Measurements from ENCODE around the gene TMEM269.

Gene TMEM269

DNA sequence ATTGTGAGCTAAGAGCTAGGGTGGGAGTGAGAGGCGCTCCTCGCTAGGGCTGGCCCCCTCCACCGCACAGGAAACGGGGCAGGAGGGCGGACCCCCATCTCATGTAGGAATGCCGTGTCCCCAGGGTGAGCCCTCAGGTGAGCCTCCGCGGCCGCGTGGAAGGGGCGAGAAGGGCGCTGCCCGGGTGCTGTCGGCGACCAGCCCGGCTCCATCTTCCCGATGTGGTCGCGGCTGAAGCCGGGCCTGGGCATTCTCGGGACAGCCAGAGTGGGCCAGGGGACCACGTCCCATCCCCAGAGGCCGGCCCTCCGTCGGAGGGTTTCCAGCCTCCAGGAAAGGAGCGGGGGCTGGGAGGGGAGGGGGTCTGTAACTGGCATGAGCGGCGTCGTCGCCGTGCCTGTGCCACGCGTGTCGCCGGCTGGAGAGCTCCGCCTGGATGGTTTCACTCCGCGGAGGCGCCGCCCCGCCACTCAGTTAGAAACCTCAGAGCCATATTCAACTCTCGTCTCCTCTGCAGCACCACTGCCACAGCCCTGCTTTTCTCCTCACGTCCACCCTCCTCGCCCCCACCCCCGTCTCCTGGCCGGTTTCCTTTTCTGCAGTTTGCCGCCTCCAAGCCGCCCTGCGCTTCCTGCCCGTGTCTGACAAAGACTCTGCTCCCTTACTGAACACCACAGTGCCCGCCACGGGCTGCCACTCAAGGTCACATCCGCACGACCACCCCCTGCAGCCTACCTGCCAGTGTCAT, at the start of gene TMEM269:
Gene TMEM269 (plus strand): TSS at position 46 of the 748 bp plus-strand sequence. CDS start 4,903 bp downstream, outside the sequence.
- no peak for DNase-seq (ENCODE audit: low read depth in 2 of 2)

GRCh38 chr1:42735056-42735455, 49.7 kb upstream of the TMEM269 start:
- DNase-seq (ENCODE audit: low read depth in 2 of 2) = no peak

GRCh38 chr1:42735477-42736105, 49.2 kb upstream of the TMEM269 start:
- no peak for DNase-seq (ENCODE audit: low read depth in 2 of 2)

DNA sequence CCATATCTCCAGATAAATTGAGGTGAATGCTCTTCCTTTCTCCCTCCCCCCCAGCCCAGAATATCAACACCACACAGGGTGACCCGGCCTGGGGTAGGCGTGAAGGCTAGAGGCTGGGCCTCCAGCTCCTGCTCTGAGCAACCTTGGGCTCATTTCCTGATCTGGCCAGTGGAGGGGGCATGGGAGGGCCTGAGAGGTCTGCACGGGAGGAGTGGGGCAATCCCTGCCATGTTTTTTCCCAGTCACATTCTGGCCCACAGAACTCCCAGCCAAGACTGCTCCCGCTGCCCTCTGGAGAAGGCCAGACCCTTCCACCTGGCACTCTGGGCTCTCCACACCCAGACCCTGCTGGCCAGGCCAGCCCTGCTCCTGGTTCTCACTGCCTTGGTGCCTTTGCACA, 48.6 kb upstream of the TMEM269 start:
- DNase-seq (ENCODE audit: low read depth in 2 of 2) = no peak

DNA sequence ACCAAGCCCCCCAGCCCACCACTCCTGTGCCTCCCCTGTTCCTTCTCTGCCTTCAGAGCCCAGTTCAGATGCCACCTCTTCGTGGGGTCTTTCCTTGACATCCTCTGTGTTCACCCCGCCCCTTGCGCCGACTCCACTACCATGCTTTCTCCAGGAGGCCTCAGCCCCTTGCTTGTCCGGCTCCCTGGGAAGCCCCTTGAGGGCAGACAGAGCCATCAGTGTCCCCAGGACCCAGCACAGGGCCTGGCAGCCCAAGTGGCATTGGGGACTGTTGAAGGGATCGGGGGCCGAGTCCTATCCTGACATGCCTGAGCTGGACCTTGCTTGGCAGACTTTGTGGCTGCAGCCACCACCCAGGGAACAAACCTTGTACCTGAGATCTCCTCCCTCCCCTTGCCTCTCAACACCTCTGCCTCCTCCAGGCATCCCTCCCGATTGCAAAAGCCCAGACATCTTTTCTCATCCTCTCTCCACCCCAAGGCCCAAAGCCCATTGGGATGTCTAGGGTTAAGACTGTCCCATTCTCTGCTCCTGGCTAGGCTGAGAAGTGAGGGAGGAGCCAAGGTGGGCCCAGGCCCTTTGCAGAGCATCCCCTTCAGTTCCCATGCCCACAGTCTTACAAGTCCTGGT, 48.1 kb upstream of the TMEM269 start:
- DNase-seq (ENCODE audit: low read depth in 2 of 2) = no peak

- no peak for DNase-seq (ENCODE audit: low read depth in 2 of 2)
These were observed 47.5 kb upstream of the TMEM269 start for GRCh38 chr1:42737257-42737656.

DNA sequence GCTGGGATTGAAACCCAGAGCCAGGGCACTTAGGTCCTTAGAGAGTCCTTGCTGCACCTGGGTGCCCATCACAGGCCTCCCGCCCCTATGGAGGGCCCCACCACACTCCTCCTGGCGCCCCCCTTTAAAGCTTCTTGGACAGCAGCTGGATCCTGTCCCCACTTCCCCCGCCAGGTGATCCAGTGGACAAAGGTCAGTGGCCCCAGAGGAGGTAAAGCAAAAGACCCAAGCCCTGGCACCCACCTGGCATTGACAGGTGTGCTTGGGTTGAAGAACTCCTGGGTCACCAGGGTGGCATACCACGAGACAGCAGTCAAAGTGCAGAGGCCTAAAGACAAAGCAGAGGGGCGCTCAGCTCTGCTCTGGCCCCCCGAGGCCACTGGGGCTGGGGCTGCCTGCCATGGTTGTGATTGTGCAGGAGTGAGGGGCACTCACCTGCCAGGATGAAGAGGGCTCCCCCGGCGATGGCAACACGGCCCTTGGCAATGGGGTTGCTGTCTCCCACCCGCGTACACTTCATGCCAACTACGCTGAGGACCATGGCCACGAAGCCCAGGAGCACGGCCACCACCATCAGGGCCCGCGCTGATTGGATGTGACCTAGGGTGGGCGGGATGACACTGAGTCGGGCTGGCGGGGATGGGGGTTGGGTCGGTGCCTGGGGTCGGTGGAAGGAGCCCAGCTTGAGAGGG, 46.7 kb upstream of the TMEM269 start:
- DNase-seq (ENCODE audit: low read depth in 2 of 2) = no peak

GRCh38 chr1:42738678-42739226, 46.0 kb upstream of the TMEM269 start:
- no peak for DNase-seq (ENCODE audit: low read depth in 2 of 2)

DNA sequence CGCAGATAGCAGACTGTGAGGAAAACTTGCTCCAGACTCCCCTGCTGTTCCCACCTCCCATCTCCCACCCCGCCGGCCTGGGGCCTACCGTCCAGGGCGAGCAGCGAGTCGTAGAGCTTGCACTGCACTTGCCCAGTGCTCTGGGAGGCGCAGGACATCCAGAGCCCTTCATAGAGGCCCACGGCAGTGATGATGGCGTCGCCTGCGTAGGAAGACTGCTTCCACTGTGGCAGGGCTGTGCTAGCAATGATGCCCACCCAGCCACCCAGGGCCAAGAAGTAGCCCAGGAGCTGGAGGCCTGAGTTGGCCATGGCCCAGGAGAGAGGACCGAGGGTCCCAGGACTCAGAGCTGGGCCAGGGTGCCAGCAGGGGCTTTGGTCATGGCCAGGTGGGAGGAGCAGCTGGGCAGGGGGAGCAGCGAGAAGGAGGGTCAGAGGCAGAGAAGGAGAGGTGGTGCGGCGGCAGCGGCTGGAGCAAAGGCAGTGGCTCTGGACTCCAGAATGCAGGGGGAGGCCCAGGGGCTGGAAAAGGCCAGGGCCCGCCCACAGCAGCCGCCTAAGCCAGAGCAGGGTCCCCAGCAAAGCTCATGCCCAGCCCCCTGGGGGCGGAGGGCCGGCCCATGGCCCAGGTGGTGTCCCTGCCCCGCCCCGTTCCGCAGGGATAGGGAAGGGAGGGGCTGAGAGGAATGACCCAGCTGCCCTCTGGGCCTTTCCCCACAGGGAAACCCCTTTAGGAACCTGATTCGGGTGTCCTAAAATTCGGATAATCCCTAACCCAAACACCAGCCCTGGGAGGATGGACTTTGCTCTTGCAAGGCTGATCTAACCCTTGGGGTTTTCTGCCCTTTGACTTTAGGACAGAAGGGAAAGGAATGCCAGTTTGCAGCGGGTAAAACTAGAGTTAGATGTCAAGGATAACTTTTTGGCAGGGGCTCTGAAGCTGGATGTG, 44.8 kb upstream of the TMEM269 start, which contains the start of gene CLDN19:
Gene CLDN19 (minus strand): TSS at position 484 of the 948 bp plus-strand sequence. CDS start 173 bp downstream, at position 311.
- no peak for DNase-seq (ENCODE audit: low read depth in 2 of 2)

- DNase-seq (ENCODE audit: low read depth in 2 of 2) = no peak
These were observed 43.8 kb upstream of the TMEM269 start for GRCh38 chr1:42740851-42741580.

DNA sequence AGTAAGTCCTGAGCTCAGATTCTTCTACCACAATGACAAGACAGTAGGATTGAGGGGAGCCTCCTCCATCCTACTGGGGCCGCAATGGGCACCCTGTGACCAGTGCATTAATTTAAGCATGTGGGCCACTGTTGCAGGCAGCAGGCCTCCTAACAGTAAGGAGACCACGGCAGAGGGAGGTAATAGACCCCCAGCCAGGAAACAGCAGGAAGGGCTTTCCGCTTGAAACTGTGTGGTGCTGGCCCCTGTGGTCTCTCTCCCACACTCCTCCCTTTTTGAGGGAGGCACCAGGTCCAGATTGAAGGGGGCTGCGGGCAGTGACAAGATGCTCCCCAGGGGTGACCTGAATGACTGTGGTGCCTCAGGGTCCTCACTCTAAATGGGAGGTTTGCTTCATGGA, 43.1 kb upstream of the TMEM269 start:
- DNase-seq (ENCODE audit: low read depth in 2 of 2) = no peak

DNA sequence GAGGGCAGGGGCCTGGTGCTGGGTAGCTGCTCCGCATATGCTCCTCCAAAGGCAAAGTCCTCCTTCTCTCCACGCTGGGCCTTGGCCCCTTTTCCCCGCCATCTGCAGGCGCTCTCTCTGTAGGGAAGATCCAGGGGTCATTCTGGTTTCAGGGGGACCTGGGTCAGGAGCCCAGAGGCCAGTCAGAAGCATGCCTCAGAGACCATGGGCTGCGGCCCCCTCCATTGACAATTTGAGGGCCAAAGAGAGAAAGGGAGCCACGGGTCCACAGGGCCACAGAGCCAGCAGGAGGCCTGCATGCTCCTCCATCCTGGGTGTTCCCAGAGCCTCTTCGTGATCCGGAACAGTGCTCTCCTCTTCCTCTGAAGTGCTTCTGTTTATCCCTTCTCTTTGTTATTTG, 42.6 kb upstream of the TMEM269 start:
- DNase-seq (ENCODE audit: low read depth in 2 of 2) = no peak

DNA sequence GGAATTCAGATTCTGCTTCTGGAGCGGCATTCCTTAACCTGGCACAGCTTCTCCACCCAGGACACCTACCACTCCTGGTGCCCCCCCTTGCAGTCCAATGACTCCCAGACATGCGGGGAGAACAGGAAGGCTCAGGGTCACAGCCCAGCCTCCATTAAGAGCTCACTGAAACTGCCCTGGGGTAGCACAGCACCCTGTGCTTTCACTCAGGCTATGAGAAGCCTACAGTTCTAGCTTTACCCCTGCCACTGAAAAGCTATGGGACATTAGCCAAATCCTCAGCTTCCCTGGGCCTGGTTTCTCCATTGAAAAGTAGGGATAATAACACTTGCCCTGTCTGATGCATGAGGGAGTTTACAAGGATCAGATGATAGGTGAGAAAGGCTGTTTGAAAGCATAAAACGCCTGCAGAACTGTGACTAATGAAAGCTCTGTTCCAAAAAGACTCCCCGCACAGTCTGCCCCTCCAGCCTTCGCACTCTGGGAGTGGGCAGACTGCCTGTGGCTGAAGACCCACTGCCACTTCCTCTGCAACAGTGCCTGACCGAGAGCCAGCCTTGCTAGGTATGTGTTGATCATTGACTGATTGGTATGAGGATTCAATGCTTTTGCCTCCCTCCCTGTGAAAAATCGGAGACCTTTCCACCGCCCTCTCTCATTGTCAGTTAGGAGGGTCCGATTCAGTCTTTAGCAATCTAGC, 42.0 kb upstream of the TMEM269 start:
- no peak for DNase-seq (ENCODE audit: low read depth in 2 of 2)

GRCh38 chr1:42743317-42744147, 41.3 kb upstream of the TMEM269 start:
- DNase-seq (ENCODE audit: low read depth in 2 of 2) = no peak

- no peak for DNase-seq (ENCODE audit: low read depth in 2 of 2)
These were observed 40.7 kb upstream of the TMEM269 start for GRCh38 chr1:42744148-42744413.

DNA sequence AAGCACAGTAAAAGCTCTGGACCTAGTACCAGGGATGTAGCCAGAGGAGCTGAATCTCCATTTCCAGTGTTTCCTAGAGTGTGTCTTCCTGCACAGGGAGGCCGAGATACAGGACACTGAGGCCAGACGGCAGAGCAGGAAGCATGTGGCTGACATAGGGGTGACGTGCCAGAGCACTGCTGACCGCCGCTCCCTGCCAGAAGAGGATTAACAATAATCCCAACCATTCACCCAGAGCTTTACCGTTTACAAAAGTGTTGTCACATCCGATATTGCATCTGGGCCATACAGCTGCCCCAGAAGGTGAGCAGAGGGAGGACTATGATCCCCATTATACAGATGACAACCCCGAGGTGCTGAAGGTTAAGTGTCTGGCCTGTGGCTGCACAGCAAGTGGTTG, 38.9 kb upstream of the TMEM269 start:
- DNase-seq (ENCODE audit: low read depth in 2 of 2) = no peak

DNA sequence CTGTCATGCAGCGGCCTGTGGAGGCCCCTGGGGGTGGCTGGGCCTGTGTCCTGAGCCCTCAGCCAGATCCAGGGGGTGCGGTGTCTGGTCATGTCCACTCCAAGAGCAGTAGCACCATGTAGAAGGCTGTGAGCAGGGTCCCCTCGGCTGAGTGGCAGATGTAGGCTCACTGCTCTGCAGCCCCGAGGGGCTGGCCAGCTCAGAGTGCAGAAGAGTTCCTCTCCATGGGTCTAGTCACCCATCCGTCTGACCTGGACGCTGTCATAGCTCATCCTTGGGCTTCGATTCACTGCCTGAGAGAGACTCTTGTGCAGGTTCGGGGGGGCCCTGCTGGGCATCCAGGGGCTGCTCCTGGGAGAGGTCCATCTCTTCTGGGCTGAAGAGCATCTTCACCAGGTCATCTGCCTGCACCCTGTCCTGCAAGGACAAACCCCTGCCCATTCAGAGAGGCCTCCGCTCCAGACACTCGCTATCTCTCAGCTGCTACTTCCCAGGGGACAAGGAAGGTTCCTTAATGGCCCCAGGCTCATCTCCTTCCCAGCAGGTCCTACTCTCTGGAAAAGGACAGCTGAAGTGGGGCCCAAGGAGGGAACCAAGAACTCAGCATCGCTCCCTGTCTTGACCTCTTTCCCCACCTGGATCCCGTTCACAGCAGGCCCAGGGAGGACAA, 38.2 kb upstream of the TMEM269 start:
- DNase-seq (ENCODE audit: low read depth in 2 of 2) = no peak

GRCh38 chr1:42747125-42747524, 37.7 kb upstream of the TMEM269 start:
- no peak for DNase-seq (ENCODE audit: low read depth in 2 of 2)

Data from fibroblast of skin of left biceps (primary cell).